T-helper 17 cell (primary cell): ENCODE results near the gene NPLOC4. TPM values are rescaled to one million over a fixed set of nuclear protein-coding genes. Genes with fewer than 3 reads are reported as not detected.

Experiments used
- ATAC-seq: fragments of 150-1000 bp; cut with Tn5 transposase; 2 replicates; pipeline ENCODE4 v1.10.0; 2021; ENCODE audit warnings: mild to moderate bottlenecking, moderate library complexity
- DNase-seq, 3 donors: peaks; one replicate each; pipeline versions ENCODE4 v3.0.0 to v3.0.0-alpha.2; 2020 to 2021
- H3K9me3 ChIP-seq: one replicate; pipeline ENCODE4 v1.7.0; 2013; ENCODE audit warnings: low read length, mild to moderate bottlenecking; ENCODE audit not compliant: control insufficient read depth, poor library complexity, severe bottlenecking
- H3K27ac Mint-ChIP-seq: one replicate; pipeline ENCODE4 v1.8.0; 2022; ENCODE audit warnings: mild to moderate bottlenecking, moderate library complexity, mixed read lengths
- H3K27me3 Mint-ChIP-seq: one replicate; pipeline ENCODE4 v1.8.0; 2022; ENCODE audit warnings: mixed read lengths
- H3K36me3 Mint-ChIP-seq: one replicate; pipeline ENCODE4 v1.8.0; 2022; ENCODE audit warnings: low read depth, mixed read lengths
- H3K4me1 Mint-ChIP-seq: one replicate; pipeline ENCODE4 v1.8.0; 2022; ENCODE audit warnings: mild to moderate bottlenecking, mixed read lengths
- H3K4me3 Mint-ChIP-seq: one replicate; pipeline ENCODE4 v1.8.0; 2022; ENCODE audit warnings: mild to moderate bottlenecking, moderate library complexity, mixed read lengths
- total RNA-seq, 4 donors: library from RNA in 2 of 4; stranded (reverse) in 2 of 4; gene quantifications; one replicate each; pipeline ENCODE4 v1.2.3 and lab custom pipeline; 2022 to 2026

The NPLOC4 gene
- total RNA-seq, 2 donors from 2014 or later: 76.0 to 84.1 TPM

DNA sequence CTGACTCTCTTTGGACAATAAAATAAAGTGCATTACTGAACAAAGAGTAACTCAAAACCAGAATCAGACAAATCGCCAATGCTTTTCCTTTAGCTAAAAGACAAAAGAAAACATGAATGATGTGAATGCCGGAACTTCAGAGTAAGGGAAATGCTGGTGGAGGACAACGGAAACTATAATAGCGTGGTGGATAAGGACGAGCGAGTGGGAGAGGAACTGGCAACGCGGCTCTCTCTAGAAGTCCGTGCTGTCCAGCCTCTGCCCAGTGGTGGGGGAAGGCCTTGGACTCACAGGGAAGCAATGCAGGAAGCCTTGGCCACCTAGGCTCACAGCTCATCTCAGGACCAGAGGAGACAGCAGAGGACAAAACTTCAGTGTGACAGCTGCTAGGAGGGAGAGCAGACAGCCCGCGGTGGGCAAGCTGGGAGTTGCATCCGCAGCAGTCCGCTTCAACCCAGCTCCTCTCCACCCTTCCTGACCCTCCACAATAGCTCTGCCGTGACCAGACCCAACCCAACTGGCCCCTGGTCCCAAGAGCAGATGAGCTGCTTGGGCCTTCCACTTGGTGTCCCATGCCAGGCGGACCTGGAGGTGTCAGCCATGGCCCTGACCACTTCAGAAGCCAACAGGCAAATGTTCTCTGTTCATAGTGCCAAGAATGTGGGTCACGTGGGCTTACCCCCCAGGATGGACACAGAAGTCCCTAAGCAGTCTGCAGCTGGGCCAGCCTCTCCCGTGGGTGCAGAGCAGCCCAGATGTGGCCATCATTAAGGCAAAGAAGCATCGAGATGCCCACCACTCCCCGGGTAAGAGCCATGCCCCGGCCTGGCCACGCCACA, 79.4 kb downstream of the NPLOC4 start:
- Mint-ChIP-seq H3K4me1 (peaks cover 6% of the 10 kb centered on the region), H3K27ac (no peak overlapping the region), H3K36me3 (peaks cover 2% of the 10 kb centered on the region), H3K27me3 (no peaks in the 10 kb centered on the region), H3K4me3 (no peak overlapping the region)
- H3K9me3 ChIP-seq: no peaks in the 10 kb centered on the region
- ATAC-seq: no peak
- DNase-seq: no peak

DNA sequence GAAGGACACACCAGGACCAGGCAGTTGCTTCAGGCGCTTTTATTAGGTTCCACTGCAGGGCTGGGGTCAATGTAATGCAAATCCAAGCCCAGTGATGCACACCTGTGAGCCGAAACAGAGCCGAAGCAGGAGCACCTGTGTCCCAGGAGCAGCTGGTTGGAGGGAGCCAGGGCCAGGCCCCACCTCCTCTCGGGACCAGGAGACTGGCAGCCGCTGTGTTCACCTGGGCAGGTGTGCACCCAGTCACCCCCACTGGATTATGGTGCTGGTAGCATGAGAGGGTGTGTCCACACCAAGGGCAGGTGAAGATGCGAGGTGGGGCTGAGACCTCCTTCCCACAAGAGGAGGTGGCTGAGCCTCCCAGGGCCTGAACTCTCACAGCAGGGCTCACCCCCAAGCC, 80.0 kb downstream of the NPLOC4 start:
- H3K36me3 Mint-ChIP-seq: peaks cover 2% of the 10 kb centered on the region
- DNase-seq (no peak), ATAC-seq (no peak)
- H3K9me3 ChIP-seq: no peaks in the 10 kb centered on the region
- no peak overlapping the region for H3K4me3 Mint-ChIP-seq
- no peaks in the 10 kb centered on the region for H3K27me3 Mint-ChIP-seq
- no peak overlapping the region for H3K27ac Mint-ChIP-seq
- H3K4me1 Mint-ChIP-seq: peaks cover 6% of the 10 kb centered on the region

DNA sequence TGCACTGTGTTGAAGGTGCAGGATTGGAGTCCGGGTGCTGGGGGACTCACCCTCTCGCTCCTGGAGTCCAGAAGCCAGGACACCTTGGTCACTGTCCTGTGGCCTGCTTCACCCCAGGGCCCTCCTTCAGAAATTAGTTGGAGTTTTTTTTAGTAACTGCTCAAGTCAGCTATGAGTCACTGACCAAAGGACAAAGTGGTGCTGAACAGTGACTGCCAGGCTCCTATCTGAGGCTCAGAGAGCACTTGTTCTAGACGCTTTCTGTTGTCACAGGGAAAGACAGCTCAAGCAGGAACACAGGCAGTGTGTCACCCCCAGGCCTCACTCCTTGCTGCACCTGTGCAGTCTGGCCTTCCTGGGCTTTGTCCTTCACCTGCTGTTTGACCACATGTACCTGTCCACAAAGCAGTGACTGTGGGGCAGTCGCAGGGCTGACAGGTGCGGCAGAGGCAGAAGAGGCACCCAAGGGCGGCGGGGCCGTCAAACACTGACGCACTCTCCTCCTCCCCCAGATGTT, 80.7 kb downstream of the NPLOC4 start:
- peaks cover 2% of the 10 kb centered on the region for H3K36me3 Mint-ChIP-seq
- H3K9me3 ChIP-seq: no peaks in the 10 kb centered on the region
- peaks cover 9% of the 10 kb centered on the region for H3K4me1 Mint-ChIP-seq
- no peak overlapping the region for H3K4me3 Mint-ChIP-seq
- ATAC-seq: no peak
- H3K27me3 Mint-ChIP-seq: no peaks in the 10 kb centered on the region
- no peak for DNase-seq
- no peak overlapping the region for H3K27ac Mint-ChIP-seq

DNA sequence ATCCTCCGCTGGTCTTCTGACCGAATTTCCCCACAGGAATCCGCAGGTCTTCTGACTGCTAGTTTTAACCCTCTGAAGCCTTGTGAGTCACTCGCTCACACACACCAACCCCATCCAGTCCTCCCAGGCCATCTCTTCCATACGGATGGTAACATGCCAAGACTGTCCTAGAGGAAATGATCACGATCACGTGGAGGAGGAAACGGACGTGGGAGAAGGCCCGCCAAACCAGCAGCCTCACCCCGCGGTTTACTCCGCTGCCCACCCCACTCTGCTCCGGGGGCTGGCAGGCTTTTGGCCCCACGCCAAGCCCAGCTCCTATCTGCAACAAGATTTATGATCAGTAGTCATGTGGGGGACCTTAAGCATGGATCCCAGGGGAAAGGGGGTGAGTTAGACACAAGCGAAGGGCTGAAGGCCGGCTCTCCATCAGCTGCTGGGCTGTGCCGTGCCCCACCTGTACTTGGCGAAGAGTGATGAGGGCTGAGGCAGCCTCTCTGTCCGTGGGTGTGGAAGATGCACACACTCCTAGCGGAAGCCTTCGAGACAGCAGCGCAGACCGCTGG, 83.2 kb downstream of the NPLOC4 start:
- ATAC-seq: no peak
- Mint-ChIP-seq H3K4me1 (peaks cover 20% of the 10 kb centered on the region), H3K27ac (peak overlapping the region; percentile 84), H3K36me3 (peaks cover 2% of the 10 kb centered on the region), H3K4me3 (peak overlapping the region; percentile 94), H3K27me3 (no peaks in the 10 kb centered on the region)
- no peaks in the 10 kb centered on the region for H3K9me3 ChIP-seq
- no peak for DNase-seq

DNA sequence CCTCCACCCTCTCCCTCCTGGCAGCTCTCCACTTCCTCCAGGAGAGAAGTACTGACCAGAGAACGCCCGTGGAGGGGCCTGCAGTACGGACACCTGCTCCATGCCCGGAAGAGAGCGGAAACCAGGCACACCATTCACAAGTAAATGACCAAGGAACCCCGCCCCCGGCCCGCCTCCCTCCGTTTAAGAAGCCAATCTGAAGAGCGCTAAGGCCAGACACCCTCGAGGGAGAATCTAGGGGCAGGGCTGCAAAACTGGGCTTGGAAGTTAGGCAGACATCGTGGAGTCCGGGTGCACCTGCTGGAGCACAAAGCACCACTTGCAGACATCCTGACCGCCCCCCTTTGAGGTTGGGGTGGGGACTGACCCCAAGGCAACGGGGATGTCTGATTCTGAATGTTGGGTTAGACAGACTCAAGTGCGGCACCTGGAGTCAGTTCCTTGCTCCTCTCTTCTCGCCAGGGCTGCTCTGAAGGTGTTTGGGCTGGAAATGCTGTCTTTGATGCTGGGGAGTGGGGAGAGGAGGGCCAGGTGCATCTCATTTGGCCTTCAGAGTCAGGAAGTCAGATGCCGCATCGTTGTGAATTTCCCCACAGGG, 83.8 kb downstream of the NPLOC4 start:
- H3K4me3 Mint-ChIP-seq: peak overlapping the region; percentile 94
- no peaks in the 10 kb centered on the region for H3K9me3 ChIP-seq
- H3K36me3 Mint-ChIP-seq: peaks cover 2% of the 10 kb centered on the region
- peaks cover 20% of the 10 kb centered on the region for H3K4me1 Mint-ChIP-seq
- H3K27ac Mint-ChIP-seq: peak overlapping the region; percentile 84
- DNase-seq: peak; percentile 36 to 73 (median 62)
- peak; percentile 78 for ATAC-seq
- H3K27me3 Mint-ChIP-seq: no peaks in the 10 kb centered on the region

DNA sequence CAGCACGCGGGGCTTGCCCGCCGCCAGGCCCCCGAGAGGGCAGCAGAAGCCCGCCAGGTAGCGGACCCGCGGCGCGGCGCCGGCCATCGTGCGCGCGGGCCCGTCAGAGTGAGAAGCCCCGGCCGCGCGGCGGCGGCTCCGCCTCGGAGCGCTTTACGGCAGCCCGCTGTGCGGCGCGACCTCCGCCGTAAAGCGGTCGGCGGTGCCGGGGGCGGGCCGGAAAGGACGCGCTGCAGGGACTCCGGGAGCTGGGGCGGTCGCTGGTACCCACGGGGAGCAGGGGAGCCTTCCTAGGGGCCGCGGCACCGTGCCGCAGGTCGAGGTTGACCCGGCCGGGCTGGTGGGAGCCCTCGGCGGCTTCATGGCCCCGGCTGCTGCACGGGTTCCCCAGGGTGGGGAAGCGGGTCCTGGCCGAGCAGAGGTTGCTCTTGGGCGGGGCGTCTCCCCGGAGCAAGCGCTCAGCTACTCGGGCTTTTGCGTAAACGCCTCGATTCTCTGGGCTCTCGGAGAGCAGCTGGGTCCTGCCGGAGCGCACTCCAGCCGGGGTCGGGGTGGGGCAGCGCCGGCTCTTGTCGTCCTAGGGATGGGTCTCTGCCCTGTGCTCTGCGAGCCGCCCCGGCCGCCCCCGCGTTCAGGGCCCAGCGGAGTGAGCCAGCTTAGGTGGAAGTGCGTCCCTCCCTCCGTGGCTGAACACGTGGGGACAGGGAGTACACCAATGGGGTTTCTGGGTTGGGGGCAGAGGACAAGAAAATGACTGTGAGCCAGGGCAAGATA, 84.5 kb downstream of the NPLOC4 start, which contains the start of gene FAAP100:
TSS of gene FAAP100 (minus strand) at position 110 of the 774 bp plus-strand sequence. CDS start at position 87, 23 bp downstream.
- peaks cover 20% of the 10 kb centered on the region for H3K4me1 Mint-ChIP-seq
- peak within 1 kb of the TSS; percentile 94 for H3K4me3 Mint-ChIP-seq
- H3K27me3 Mint-ChIP-seq: no peaks in the 10 kb centered on the region
- DNase-seq (peak; percentile 79 to 80 (median 79)), ATAC-seq (peak; percentile 68)
- H3K36me3 Mint-ChIP-seq: peaks cover 2% of the 10 kb centered on the region
- H3K27ac Mint-ChIP-seq: peak within 1 kb of the TSS; percentile 84
- no peaks in the 10 kb centered on the region for H3K9me3 ChIP-seq

DNA sequence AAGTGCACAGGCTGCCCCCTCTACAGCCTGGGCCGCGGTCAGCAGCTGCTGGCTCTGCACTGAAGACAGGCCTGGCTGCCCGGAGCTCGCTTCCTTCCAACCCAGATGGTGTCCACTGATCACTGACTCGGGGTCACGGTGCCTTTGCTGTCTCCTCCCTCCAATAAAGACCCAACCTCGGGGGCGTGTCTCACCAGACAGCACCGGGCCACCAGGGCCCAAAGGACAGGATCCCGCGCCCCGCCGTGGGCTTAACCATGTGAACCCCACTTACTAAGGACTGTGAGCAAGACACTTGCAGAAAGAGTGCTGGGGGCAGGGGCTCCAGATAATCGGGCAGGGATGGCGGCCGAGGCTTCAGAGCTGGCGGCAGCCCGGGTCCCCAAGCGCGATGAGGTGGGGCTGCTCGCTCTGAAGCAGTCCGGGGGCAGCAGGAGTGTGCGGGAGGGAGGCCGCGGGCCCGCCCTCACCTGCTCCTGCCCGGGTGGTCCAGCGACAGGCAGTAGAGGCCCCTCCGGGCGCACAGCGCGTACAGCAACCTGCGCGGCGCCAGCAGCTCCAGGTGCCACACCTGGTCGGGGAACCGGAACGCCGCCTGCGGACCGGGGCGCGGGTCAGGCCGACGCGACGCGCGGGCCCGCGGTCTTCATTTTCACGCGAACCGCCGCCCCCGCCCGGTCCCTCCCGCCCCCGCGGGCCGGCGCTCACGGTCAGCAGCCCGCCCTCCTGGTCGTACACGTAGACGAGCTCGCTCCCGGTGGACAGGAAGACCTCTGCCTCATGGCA, 85.3 kb downstream of the NPLOC4 start:
- H3K36me3 Mint-ChIP-seq: no peaks in the 10 kb centered on the region
- peaks cover 20% of the 10 kb centered on the region for H3K4me1 Mint-ChIP-seq
- ATAC-seq: no peak
- H3K27ac Mint-ChIP-seq: peak overlapping the region; percentile 56
- DNase-seq: no peak
- no peaks in the 10 kb centered on the region for H3K9me3 ChIP-seq
- H3K27me3 Mint-ChIP-seq: no peaks in the 10 kb centered on the region
- peak overlapping the region; percentile 94 for H3K4me3 Mint-ChIP-seq

DNA sequence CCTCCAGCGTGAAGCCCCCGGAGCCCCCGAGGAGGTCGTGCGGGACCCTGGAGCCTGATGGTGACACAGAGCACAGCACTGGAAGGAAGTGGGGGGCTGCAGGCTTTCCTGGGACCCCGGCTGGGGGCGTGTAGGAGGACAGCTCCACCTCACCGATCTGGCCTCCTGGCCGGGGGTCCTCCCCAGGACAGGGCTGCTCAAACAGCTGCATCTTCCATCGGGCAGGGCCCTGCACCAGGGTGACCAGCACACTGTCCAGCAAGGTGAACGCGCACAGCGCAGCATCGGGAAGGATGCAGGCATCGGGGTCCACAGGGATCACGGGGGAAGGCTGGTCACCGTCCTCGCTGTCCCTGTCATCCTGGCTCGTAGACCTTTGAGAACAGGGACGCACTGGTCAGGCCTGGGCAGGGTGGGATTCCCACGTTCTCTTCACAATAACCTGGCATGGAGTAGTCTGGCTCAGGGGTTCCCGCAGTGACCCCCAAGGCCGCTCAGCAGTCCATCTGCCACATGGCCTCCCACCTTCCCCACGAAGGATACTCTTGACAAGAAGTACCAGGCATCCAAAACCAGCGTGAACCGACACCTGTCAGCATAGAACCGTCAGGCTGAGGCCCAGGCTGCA, 86.0 kb downstream of the NPLOC4 start:
- H3K4me1 Mint-ChIP-seq: peaks cover 20% of the 10 kb centered on the region
- H3K9me3 ChIP-seq: no peaks in the 10 kb centered on the region
- H3K27ac Mint-ChIP-seq: peak overlapping the region; percentile 56
- no peaks in the 10 kb centered on the region for H3K36me3 Mint-ChIP-seq
- H3K4me3 Mint-ChIP-seq: peak overlapping the region; percentile 94
- ATAC-seq: no peak
- no peak for DNase-seq
- H3K27me3 Mint-ChIP-seq: no peaks in the 10 kb centered on the region

DNA sequence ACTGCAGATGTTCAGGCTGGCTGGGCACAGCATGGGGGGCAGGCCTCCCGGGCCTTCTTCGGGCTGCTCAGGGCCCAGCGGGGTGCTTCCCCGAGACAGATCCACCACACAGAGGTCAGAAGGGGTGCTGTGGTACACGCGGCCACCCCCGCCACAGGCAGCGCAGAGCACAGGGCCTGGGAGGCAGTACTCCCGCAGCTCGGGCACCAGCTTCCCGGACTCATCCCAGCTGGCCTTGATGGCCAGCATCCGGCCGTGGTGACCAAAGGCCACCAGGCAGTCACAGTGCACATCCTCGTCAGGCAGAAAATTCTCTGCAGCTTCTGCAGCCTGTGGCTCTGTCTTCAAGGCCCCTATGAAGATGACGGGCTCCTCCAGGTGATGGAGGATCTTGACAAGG, 86.6 kb downstream of the NPLOC4 start:
- no peaks in the 10 kb centered on the region for H3K9me3 ChIP-seq
- no peak for ATAC-seq
- H3K36me3 Mint-ChIP-seq: no peaks in the 10 kb centered on the region
- no peaks in the 10 kb centered on the region for H3K27me3 Mint-ChIP-seq
- peak overlapping the region; percentile 94 for H3K4me3 Mint-ChIP-seq
- peak overlapping the region; percentile 75 for H3K27ac Mint-ChIP-seq
- no peak for DNase-seq
- H3K4me1 Mint-ChIP-seq: peaks cover 20% of the 10 kb centered on the region

DNA sequence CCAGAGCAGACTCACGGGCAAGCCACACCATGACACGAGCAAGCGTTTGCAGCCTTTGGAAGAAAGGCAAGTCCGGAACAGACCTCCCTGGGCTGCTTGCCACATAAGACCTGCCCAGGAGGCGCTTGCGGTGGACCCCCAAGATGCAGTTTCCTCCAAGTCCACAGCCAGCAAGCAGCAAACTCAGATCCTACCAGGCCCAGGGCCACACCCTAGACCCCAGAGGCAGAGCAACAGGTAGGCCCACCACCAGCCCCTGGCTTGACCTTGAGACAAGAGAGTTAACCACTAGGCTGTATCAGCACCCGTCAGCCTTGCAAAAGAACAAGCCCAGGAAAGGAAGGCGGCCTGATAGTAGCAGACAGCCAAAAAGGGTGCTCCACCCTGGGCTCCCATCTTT, 87.1 kb downstream of the NPLOC4 start:
- Mint-ChIP-seq H3K4me1 (peaks cover 20% of the 10 kb centered on the region), H3K4me3 (peak overlapping the region; percentile 63), H3K27me3 (no peaks in the 10 kb centered on the region), H3K27ac (peak overlapping the region; percentile 75), H3K36me3 (no peaks in the 10 kb centered on the region)
- no peak for DNase-seq
- no peaks in the 10 kb centered on the region for H3K9me3 ChIP-seq
- no peak for ATAC-seq

DNA sequence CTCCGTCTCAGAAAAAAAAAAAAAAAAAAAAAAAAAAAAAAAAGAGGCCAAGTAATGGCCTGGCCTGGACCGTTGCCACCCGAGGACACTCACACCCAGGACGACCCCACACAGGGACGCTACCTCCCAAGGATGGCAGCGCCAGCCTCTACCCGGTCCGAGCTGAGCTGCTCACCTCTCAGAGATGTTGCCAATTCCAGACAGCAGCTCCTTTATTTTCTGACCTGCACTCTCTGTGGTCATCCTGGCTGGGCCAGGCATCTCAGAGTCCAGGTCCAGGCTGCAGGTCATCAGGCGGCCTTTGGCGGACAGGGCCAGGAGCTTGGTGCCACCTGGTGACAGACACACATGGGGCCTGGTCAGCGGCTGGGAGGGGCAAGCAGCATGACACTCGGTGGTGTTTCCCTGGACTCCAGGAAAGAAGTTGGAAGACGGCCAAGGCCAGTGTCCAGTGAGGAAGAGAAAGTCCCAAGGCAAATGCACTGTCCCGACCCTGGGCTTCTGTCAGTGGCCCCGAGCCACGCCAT, 87.8 kb downstream of the NPLOC4 start:
- H3K36me3 Mint-ChIP-seq: no peaks in the 10 kb centered on the region
- H3K27ac Mint-ChIP-seq: peak overlapping the region; percentile 75
- no peaks in the 10 kb centered on the region for H3K27me3 Mint-ChIP-seq
- ATAC-seq (no peak), DNase-seq (no peak)
- no peaks in the 10 kb centered on the region for H3K9me3 ChIP-seq
- H3K4me3 Mint-ChIP-seq: no peak overlapping the region
- peaks cover 20% of the 10 kb centered on the region for H3K4me1 Mint-ChIP-seq

DNA sequence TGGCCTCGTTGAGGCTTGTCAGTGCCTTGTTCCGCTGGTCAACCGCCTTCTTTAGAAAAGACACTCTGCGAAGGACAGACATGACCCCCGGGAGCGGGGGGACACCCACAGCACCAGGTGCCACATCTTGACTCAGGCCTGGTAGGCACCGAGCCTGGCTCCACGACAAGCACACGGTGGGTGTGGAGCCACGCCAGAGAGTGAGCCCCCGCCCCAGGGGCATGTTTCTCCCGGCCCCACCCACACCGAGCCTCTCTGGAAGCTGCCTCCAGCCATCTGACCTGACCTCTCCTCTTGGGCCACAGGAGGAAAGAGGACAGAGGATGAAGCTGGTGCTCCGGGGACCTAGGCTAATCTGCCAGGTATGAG, 89.3 kb downstream of the NPLOC4 start:
- Mint-ChIP-seq H3K27me3 (no peaks in the 10 kb centered on the region), H3K27ac (no peak overlapping the region), H3K4me1 (peaks cover 13% of the 10 kb centered on the region), H3K4me3 (no peak overlapping the region), H3K36me3 (no peaks in the 10 kb centered on the region)
- DNase-seq (no peak), ATAC-seq (no peak)
- no peaks in the 10 kb centered on the region for H3K9me3 ChIP-seq
